Breast epithelium (tissue), 3 donors: Measurements from ENCODE around the gene C1orf21.

ENCODE experiments used
- CTCF ChIP-seq, 3 donors: fragments of 450-650 bp; IDR thresholded peaks; one replicate each; pipeline ENCODE4 v1.5.1; 2016 to 2017; ENCODE audit warnings: antibody characterized with exemption in 3 of 3, mild to moderate bottlenecking in 3 of 3, moderate library complexity in 3 of 3
- POLR2A ChIP-seq: fragments of 450-650 bp; IDR thresholded peaks from one replicate; pipeline ENCODE4 v1.6.1; 2016; ENCODE audit warnings: antibody characterized with exemption, mild to moderate bottlenecking, moderate library complexity

DNA sequence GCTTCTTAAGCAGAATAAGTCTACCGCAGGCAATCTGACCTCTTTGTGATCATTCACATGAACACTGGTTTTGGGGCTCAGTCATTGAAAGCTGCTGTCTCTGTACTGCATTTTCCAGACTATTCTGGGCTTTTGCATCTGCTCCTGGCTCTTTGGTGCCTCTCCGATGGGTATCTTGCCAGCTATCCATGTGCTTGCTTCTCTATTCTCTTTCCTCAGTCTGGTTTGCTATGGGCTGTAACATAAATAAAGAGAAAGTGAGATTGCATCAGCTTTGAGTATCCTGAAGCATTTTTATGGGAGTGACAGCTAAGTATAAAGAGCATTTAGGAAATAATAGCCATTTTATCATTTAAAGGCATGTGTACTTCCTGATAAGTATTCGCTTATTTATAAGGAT lies 70.7 kb downstream of the C1orf21 start:
- no peak for TF ChIP-seq POLR2A
- no peak for TF ChIP-seq CTCF (IDR thresholded peaks at IDR 0.05)
